Neuronal stem cell (in vitro differentiated cells): ENCODE data around the gene TMEM87B.

Source experiments
- DNase-seq: peaks from one replicate; pipeline ENCODE4 v3.0.0-alpha.2; 2013; ENCODE audit warnings: low spot score
- H2AFZ ChIP-seq: one replicate; pipeline ENCODE4 v1.6.1; 2013; ENCODE audit warnings: mild to moderate bottlenecking, low read length, inconsistent platforms
- H2AK5ac ChIP-seq: 2 replicates; pipeline ENCODE4 v1.6.1; 2013; ENCODE audit warnings: low read depth, mild to moderate bottlenecking, inconsistent platforms, low read length, moderate library complexity, mixed read lengths
- H2BK120ac ChIP-seq: 2 replicates; pipeline ENCODE4 v1.6.1; 2013; ENCODE audit warnings: low read depth, mild to moderate bottlenecking, inconsistent platforms, low read length, moderate library complexity, mixed read lengths
- H2BK12ac ChIP-seq: one replicate; pipeline ENCODE4 v1.6.1; 2013; ENCODE audit warnings: low read length, inconsistent platforms
- H2BK15ac ChIP-seq: 2 replicates; pipeline ENCODE4 v1.6.1; 2013; ENCODE audit warnings: mild to moderate bottlenecking, low read length, inconsistent platforms, mixed read lengths
- H2BK5ac ChIP-seq: one replicate; pipeline ENCODE4 v1.6.1; 2013; ENCODE audit warnings: inconsistent platforms, mild to moderate bottlenecking, low read length, moderate library complexity
- H3K14ac ChIP-seq: one replicate; pipeline ENCODE4 v1.6.1; 2013; ENCODE audit warnings: low read length, inconsistent platforms
- H3K18ac ChIP-seq: 2 replicates; pipeline ENCODE4 v1.6.1; 2013; ENCODE audit warnings: low read length, inconsistent platforms
- H3K23ac ChIP-seq: 2 replicates; pipeline ENCODE4 v1.6.1; 2013; ENCODE audit warnings: low read depth, mild to moderate bottlenecking, mixed read lengths, low read length, inconsistent platforms; ENCODE audit not compliant: poor library complexity
- H3K27ac ChIP-seq: replicated peaks from 3 replicates; pipeline ENCODE4 v1.5.1; 2013; ENCODE audit warnings: low read length, inconsistent platforms
- H3K27me3 ChIP-seq, 3 experiments: 2 replicates each; pipeline ENCODE4 v1.6.1; 2013; ENCODE audit warnings: low read length in 3 of 3, mild to moderate bottlenecking in 2 of 3, inconsistent platforms in 1 of 3, low read depth in 1 of 3, mixed read lengths in 1 of 3, moderate library complexity in 1 of 3; ENCODE audit not compliant: control insufficient read depth in 3 of 3, insufficient read depth in 3 of 3
- H3K36me3 ChIP-seq, 2 donors: replicated peaks in 1 of 2; 2 replicates each; pipeline ENCODE4 v1.6.1; 2013; ENCODE audit warnings: low read length in 2 of 2; ENCODE audit not compliant: control insufficient read depth in 2 of 2, insufficient read depth in 2 of 2
- H3K4ac ChIP-seq: 2 replicates; pipeline ENCODE4 v1.6.1; 2013; ENCODE audit warnings: inconsistent platforms, mild to moderate bottlenecking, low read length, moderate library complexity
- H3K4me1 ChIP-seq, 2 donors: 1 replicate in 1 of 2; 2 replicates in 1 of 2; pipeline ENCODE4 v1.6.1; 2013; ENCODE audit warnings: low read length in 2 of 2, low read depth in 1 of 2; ENCODE audit not compliant: control insufficient read depth in 2 of 2, insufficient read depth in 1 of 2
- H3K4me2 ChIP-seq: one replicate; pipeline ENCODE4 v1.6.1; 2013; ENCODE audit warnings: mild to moderate bottlenecking, low read length, inconsistent platforms; ENCODE audit not compliant: insufficient read depth, poor library complexity, severe bottlenecking
- H3K4me3 ChIP-seq, 2 donors: 2 replicates each; pipeline ENCODE4 v1.5.1; 2013; ENCODE audit warnings: low read length in 2 of 2, mild to moderate bottlenecking in 2 of 2, inconsistent platforms in 1 of 2, moderate library complexity in 1 of 2
- H3K79me1 ChIP-seq: one replicate; pipeline ENCODE4 v1.6.1; 2013; ENCODE audit warnings: low read depth, mild to moderate bottlenecking, inconsistent platforms, low read length, moderate library complexity
- H3K9ac ChIP-seq: one replicate; pipeline ENCODE4 v1.6.1; 2013; ENCODE audit warnings: mild to moderate bottlenecking, low read depth, low read length, inconsistent platforms; ENCODE audit not compliant: poor library complexity
- H3K9me3 ChIP-seq, 2 donors: replicated peaks in 1 of 2; 2 replicates each; pipeline versions ENCODE3 to v1.6.1; 2013; ENCODE audit warnings: low read length in 2 of 2, mild to moderate bottlenecking in 2 of 2, inconsistent platforms in 1 of 2, low read depth in 1 of 2, mixed read lengths in 1 of 2, moderate library complexity in 1 of 2; ENCODE audit not compliant: control insufficient read depth in 2 of 2, insufficient read depth in 1 of 2
- H4K8ac ChIP-seq: one replicate; pipeline ENCODE4 v1.6.1; 2013; ENCODE audit warnings: low read depth, mild to moderate bottlenecking, inconsistent platforms, low read length, moderate library complexity
- H4K91ac ChIP-seq: one replicate; pipeline ENCODE4 v1.6.1; 2013; ENCODE audit warnings: low read length, low read depth, mild to moderate bottlenecking, inconsistent platforms; ENCODE audit not compliant: poor library complexity
- WGBS, 2 donors: extraction: QIAGEN DNeasy Blood & Tissue Kit; methylation state at CpG; one replicate each; pipeline ENCODE4 v1.1.7; 2013; ENCODE audit warnings: missing lambda C conversion rate in 2 of 2, mixed read lengths in 1 of 2; ENCODE audit not compliant: insufficient read length in 2 of 2, insufficient replicate concordance in 1 of 2; ENCODE audit errors: extremely low coverage in 2 of 2; 5-methylcytosine and 5-hydroxymethylcytosine counted together

Gene TMEM87B

DNA sequence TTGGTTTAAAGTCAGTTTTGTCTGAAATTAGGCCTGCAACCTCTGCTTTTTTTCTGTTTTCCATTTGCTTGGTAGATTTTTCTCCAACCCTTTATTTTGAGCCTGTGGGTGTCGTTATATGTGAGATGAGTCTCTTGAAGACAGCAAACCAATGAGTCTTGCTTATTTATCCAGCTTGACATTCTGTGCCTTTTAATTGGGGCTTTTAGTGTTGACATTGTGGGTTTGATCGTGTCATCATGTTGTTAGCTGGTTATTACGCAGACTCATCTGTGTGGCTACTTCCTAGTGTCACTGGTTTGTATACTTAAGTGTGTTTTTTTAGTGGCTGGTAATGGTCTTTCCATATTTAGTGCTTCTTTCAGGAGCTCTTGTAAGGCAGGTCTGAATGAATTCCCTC lies 18.8 kb downstream of the TMEM87B start:
- Histone ChIP-seq H3K36me3 (peaks cover 0 to 47% of the 10 kb centered on the region in 2 donors), H3K27me3 (no peaks in the 10 kb centered on the region), H3K23ac (no peak overlapping the region), H2BK5ac (no peak overlapping the region), H3K9me3 (peaks cover 3 to 25% of the 10 kb centered on the region in 2 donors), H3K4me2 (no peak overlapping the region), H2BK120ac (no peak overlapping the region), H3K14ac (no peak overlapping the region), H3K4me1 (peaks cover 0 to 2% of the 10 kb centered on the region in 2 donors), H3K27ac (no peak overlapping the region), H3K9ac (no peak overlapping the region), H2AK5ac (no peak overlapping the region), H3K4ac (no peak overlapping the region), H3K4me3 (no peak overlapping the region), H2BK15ac (no peak overlapping the region), H4K91ac (no peak overlapping the region), H2AFZ (no peak overlapping the region), H2BK12ac (no peak overlapping the region), H3K18ac (no peak overlapping the region), H4K8ac (no peak overlapping the region), H3K79me1 (no peaks in the 10 kb centered on the region)
- DNase-seq: no peak
- no CpG with 5 or more reads among the region's 3 CpGs for WGBS, 2 donors

GRCh38 chr2:112074506-112074905 lies 19.4 kb downstream of the TMEM87B start:
- no peak overlapping the region for H2AFZ ChIP-seq
- no peak overlapping the region for H3K4me3 ChIP-seq
- DNase-seq: no peak
- H3K4me1 ChIP-seq: peaks cover 0 to 2% of the 10 kb centered on the region in 2 donors
- no peak overlapping the region for H3K18ac ChIP-seq
- no peak overlapping the region for H3K4ac ChIP-seq
- H3K27me3 ChIP-seq: no peaks in the 10 kb centered on the region
- no peak overlapping the region for H2BK15ac ChIP-seq
- H4K91ac ChIP-seq: no peak overlapping the region
- H3K14ac ChIP-seq: no peak overlapping the region
- no CpG with 5 or more reads among the region's 1 CpG for WGBS, 2 donors
- no peak overlapping the region for H3K27ac ChIP-seq
- H2AK5ac ChIP-seq: no peak overlapping the region
- H3K36me3 ChIP-seq: peaks cover 0 to 47% of the 10 kb centered on the region in 2 donors
- H3K79me1 ChIP-seq: no peaks in the 10 kb centered on the region
- no peak overlapping the region for H3K9ac ChIP-seq
- no peak overlapping the region for H3K23ac ChIP-seq
- H2BK12ac ChIP-seq: no peak overlapping the region
- no peak overlapping the region for H3K4me2 ChIP-seq
- H3K9me3 ChIP-seq: peaks cover 3 to 21% of the 10 kb centered on the region in 2 donors
- no peak overlapping the region for H2BK5ac ChIP-seq
- no peak overlapping the region for H4K8ac ChIP-seq
- no peak overlapping the region for H2BK120ac ChIP-seq

DNA sequence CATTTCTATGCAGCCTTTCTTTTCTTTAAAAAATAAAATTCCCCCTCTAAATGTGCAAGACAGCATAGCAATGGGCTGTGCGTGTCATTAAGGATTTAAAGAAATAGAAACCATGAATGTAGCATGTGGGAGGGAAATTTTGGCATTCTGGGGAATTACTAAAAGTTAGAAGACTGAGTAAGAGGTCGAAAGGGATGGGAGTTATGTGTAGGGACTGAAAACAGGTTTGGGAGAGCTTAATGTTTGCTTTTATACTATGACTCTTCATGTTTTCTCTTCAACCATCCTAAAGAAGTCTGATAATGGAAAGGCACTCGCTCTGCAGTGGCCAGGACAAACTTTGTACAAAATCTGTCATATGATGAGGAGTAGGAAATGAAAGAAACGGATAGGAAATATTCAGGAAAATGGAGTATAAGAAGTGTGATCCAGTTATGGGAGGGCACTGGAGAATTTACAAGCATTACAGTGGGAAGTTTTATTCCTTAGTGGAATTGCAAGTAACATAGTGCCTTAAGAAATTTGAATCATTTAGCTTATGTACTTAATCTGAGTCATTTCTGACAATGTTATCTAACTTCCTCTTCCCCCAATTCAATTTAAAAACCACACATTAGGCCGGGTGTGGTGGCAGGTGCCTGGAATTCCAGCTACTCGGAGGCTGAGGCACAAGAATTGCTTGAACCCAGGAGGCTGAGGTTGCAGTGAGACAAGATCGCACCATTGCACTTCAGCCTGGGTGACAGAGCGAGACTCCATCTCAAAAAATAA lies 20.6 kb downstream of the TMEM87B start:
- H3K4me2 ChIP-seq: no peak overlapping the region
- 100% methylated on average over 1 to 2 of the region's 8 CpGs for WGBS, 2 donors
- no peak overlapping the region for H3K4me3 ChIP-seq
- no peak overlapping the region for H4K91ac ChIP-seq
- no peaks in the 10 kb centered on the region for H3K27me3 ChIP-seq
- H2BK12ac ChIP-seq: no peak overlapping the region
- no peak overlapping the region for H2AFZ ChIP-seq
- H3K4ac ChIP-seq: no peak overlapping the region
- H2BK120ac ChIP-seq: no peak overlapping the region
- no peak overlapping the region for H2AK5ac ChIP-seq
- H2BK15ac ChIP-seq: no peak overlapping the region
- no peak for DNase-seq
- H3K9me3 ChIP-seq: peaks cover 3 to 14% of the 10 kb centered on the region in 2 donors
- no peak overlapping the region for H2BK5ac ChIP-seq
- no peaks in the 10 kb centered on the region for H3K79me1 ChIP-seq
- H3K23ac ChIP-seq: no peak overlapping the region
- H3K14ac ChIP-seq: no peak overlapping the region
- H3K4me1 ChIP-seq: peaks cover 0 to 2% of the 10 kb centered on the region in 2 donors
- no peak overlapping the region for H3K18ac ChIP-seq
- H3K9ac ChIP-seq: no peak overlapping the region
- H3K36me3 ChIP-seq: peaks cover 0 to 40% of the 10 kb centered on the region in 2 donors
- no peak overlapping the region for H3K27ac ChIP-seq
- no peak overlapping the region for H4K8ac ChIP-seq

DNA sequence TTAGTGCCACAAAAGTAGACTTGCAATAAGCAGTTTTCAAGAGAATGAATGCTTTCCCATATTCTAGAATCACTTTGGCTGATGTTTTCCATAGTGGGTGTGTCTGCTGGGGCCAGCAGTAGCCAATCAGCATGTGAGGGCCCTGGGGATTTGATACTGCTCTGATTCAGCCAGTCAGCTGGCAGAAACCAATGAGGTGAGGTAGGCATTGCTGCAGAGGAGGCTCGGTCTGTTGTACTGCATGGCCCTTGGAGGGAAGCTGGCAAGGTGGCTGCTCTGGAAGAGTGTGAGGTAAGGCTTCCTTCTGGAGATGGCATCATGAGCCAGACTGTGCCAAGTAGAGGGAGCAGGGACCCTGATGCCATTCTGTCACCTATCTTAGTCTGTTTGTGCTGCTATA lies 22.7 kb downstream of the TMEM87B start:
- H3K79me1 ChIP-seq: no peaks in the 10 kb centered on the region
- no peak overlapping the region for H3K4ac ChIP-seq
- WGBS, 2 donors: no CpG with 5 or more reads among the region's 1 CpG
- H2BK15ac ChIP-seq: no peak overlapping the region
- H2BK12ac ChIP-seq: no peak overlapping the region
- no peak overlapping the region for H3K18ac ChIP-seq
- no peak overlapping the region for H2AFZ ChIP-seq
- no peaks in the 10 kb centered on the region for H3K27me3 ChIP-seq
- no peak overlapping the region for H4K8ac ChIP-seq
- H2BK5ac ChIP-seq: no peak overlapping the region
- H3K4me2 ChIP-seq: no peak overlapping the region
- H3K14ac ChIP-seq: no peak overlapping the region
- no peak overlapping the region for H3K9ac ChIP-seq
- no peak overlapping the region for H2BK120ac ChIP-seq
- no peak for DNase-seq
- no peak overlapping the region for H3K23ac ChIP-seq
- H3K4me1 ChIP-seq: peaks cover 0 to 2% of the 10 kb centered on the region in 2 donors
- peaks cover 3 to 14% of the 10 kb centered on the region in 2 donors for H3K9me3 ChIP-seq
- H2AK5ac ChIP-seq: no peak overlapping the region
- H3K36me3 ChIP-seq: peaks cover 1 to 54% of the 10 kb centered on the region in 2 donors
- H4K91ac ChIP-seq: no peak overlapping the region
- H3K4me3 ChIP-seq: no peak overlapping the region
- no peak overlapping the region for H3K27ac ChIP-seq
